Prostate gland (tissue), 2 donors: ENCODE measurements around the gene GLIS1. TPM values are rescaled to one million over a fixed set of nuclear protein-coding genes. Genes with fewer than 3 reads are reported as not detected.

Source experiments
- DNase-seq: peaks from one replicate; pipeline ENCODE4 v3.0.0-alpha.2; 2019; ENCODE audit warnings: low spot score
- H3K27ac ChIP-seq, 2 donors: fragments of 200-600 bp; sonication (generic); 2 replicates each; pipeline ENCODE4 v1.5.1; 2017 to 2019
- H3K27me3 ChIP-seq: fragments of 200-600 bp; sonication (generic); replicated peaks from 2 replicates; pipeline ENCODE4 v1.5.1; 2019; ENCODE audit not compliant: insufficient read depth
- H3K36me3 ChIP-seq, 2 donors: fragments of 200-600 bp; sonication (generic); 1 replicate in 1 of 2; 2 replicates in 1 of 2; pipeline versions ENCODE4 v1.5.1 to v1.8.1; 2017 to 2019
- H3K4me1 ChIP-seq: fragments of 200-600 bp; sonication (generic); replicated peaks from 2 replicates; pipeline ENCODE4 v1.5.1; 2019
- H3K4me3 ChIP-seq, 2 donors: fragments of 200-600 bp; sonication (generic); 2 replicates each; pipeline ENCODE4 v1.5.1; 2017 to 2019
- H3K9me3 ChIP-seq: fragments of 200-600 bp; sonication (generic); 2 replicates; pipeline ENCODE4 v1.5.1; 2017
- POLR2A ChIP-seq: fragments of 450-650 bp; IDR thresholded peaks from one replicate; pipeline ENCODE4 v1.6.1; 2016; ENCODE audit warnings: antibody characterized with exemption, mild to moderate bottlenecking
- POLR2AphosphoS5 ChIP-seq: sonication (generic); formaldehyde crosslinking; IDR thresholded peaks from one replicate; pipeline ENCODE4 v1.6.1; 2017; ENCODE audit warnings: antibody characterized with exemption
- WGBS: methylation state at CpG from one replicate; pipeline ENCODE4 v1.1.5; 2018; 5-methylcytosine and 5-hydroxymethylcytosine counted together
- intact Hi-C: fragments of 100-400 bp; cut with DNase I; formaldehyde crosslinking; loops from one replicate; pipeline ENCODE4 v1.14.2; 2022
- total RNA-seq, 2 donors: library from RNA; depleted of rRNA; stranded (reverse); fragments of >200 nt; gene quantifications; one replicate each; pipeline ENCODE4 v1.1.0, GENCODE V29; 2016
- TF ChIP-seq, protein P1 (sequence below), 4 experiments: fragments of 200-600 bp in 2 of 4; fragments of 450-650 bp in 2 of 4; sonication (generic) in 2 of 4; IDR thresholded peaks; 1 replicate in 3 of 4; 2 replicates in 1 of 4; pipeline ENCODE4 v1.5.1; 2016 to 2019; ENCODE audit warnings: antibody characterized with exemption in 4 of 4, mild to moderate bottlenecking in 2 of 4, moderate library complexity in 2 of 4

GLIS1 gene
- total RNA-seq, 2 donors from 2014 or later = 1.1 to 8.1 TPM

DNA sequence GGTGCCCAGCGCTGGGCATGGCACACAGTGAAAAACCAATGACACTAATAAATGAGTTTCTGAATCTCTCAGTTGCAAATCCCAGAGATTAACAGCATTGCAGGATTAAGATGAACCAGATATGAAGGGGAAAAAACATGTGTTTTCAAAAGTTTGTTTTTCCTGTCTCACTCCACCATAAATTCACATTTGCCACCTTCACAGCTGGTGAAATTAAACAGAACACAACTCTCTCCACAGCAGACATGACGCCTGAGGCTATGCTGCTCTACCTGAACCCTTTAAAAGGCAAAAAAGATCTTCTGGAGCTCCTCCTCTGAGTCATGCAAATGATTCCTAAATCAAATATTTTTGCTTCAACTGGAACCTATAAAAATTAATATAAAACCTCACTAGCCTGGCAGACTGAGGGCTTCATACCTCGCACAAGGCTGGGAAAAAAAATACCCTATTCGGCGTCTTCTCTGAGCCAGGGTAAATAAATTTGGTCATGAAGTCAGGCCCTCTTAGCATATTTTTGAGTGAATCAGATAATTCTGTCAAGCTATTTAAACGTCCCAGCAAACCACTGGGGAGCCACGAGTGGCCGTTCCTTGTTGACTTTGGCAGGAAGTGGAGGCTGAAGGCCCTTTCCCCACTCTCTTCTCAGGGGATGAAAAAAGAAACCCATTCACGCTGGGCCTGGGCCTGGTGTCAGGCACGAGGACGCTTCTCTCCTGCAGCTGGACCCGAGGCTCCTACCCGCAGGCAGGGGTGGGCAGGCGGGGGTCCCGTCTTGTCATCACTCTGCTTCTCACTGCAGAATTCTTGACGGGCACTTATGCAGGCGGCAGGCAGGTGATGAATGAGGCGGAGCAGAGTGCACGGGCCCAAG, 226.8 kb downstream of the GLIS1 start:
- 28% methylated on average over 18 of the region's 19 CpGs for WGBS
- H3K27me3 ChIP-seq = no peaks in the 10 kb centered on the region
- H3K4me1 ChIP-seq = peaks cover 19% of the 10 kb centered on the region
- peak; percentile 78 for TF ChIP-seq POLR2AphosphoS5
- TF ChIP-seq POLR2A = no peak
- H3K27ac ChIP-seq = peak overlapping the region; percentile 74 to 76
- peak; percentile 80 for DNase-seq
- intact Hi-C loops = no loop called here
- H3K4me3 ChIP-seq = no peak overlapping the region
- H3K36me3 ChIP-seq = no peaks in the 10 kb centered on the region
- H3K9me3 ChIP-seq = no peaks in the 10 kb centered on the region

DNA sequence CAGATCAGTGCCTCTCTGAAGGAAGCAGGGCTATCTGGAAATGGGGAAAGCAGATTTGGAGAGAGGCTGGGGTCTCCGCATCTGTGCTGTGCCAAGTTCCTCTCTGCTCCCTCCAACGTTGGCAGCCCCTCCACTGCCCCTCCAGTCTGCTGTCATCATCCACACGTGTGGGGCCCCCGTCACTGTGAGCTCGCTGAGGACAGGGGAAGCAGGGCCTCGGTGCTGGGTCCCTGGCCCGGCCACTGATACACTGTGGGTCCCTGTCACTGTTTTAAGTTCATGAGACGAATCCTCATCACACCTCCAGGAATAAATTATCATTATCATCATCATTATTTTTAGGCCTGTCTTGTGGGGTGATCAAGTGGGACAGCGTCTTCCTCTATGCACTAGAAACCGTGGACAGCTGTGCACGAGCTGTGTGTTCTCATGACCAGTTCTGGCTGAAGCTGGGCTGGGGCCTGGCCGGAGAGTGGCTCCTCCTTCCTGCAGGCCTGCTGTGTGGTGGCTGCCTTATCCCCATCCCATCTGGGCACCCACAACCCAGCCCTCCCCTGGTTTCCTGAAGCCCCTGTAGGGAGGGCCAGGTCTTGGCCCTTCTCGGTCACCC, 227.5 kb downstream of the GLIS1 start:
- TF ChIP-seq POLR2AphosphoS5 = no peak
- no peak for TF ChIP-seq POLR2A
- TF ChIP-seq, protein P1, sequence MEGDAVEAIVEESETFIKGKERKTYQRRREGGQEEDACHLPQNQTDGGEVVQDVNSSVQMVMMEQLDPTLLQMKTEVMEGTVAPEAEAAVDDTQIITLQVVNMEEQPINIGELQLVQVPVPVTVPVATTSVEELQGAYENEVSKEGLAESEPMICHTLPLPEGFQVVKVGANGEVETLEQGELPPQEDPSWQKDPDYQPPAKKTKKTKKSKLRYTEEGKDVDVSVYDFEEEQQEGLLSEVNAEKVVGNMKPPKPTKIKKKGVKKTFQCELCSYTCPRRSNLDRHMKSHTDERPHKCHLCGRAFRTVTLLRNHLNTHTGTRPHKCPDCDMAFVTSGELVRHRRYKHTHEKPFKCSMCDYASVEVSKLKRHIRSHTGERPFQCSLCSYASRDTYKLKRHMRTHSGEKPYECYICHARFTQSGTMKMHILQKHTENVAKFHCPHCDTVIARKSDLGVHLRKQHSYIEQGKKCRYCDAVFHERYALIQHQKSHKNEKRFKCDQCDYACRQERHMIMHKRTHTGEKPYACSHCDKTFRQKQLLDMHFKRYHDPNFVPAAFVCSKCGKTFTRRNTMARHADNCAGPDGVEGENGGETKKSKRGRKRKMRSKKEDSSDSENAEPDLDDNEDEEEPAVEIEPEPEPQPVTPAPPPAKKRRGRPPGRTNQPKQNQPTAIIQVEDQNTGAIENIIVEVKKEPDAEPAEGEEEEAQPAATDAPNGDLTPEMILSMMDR (IDR thresholded peaks at IDR 0.05) = no peak
- intact Hi-C loops = no loop called here
- H3K4me3 ChIP-seq = no peak overlapping the region
- H3K9me3 ChIP-seq = no peaks in the 10 kb centered on the region
- WGBS = 70% methylated on average over 13 of the region's 13 CpGs
- no peak for DNase-seq
- peaks cover 19% of the 10 kb centered on the region for H3K4me1 ChIP-seq
- H3K27ac ChIP-seq = peak overlapping the region; percentile 74 to 76
- no peaks in the 10 kb centered on the region for H3K36me3 ChIP-seq
- H3K27me3 ChIP-seq = no peaks in the 10 kb centered on the region

DNA sequence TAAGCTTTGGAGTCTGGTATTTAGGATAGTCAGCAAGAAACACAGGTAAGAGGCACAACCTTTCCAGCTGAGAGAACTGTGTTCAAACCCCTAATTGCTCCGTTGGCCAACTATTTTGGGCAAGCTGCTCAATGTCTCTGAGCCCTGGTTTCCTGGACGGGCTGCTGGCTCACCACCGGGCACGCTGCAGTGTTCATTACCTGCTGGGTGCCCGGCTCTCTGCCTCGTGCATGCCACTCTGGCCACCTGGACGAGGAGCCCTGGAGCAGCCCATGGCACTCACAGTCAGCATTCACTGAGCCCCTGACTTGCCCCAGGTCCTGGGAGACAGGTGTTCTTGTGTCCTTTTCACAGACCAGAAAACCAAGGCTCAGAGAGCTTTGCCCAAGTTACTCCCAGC, 228.7 kb downstream of the GLIS1 start:
- Histone ChIP-seq H3K9me3 (no peaks in the 10 kb centered on the region), H3K27me3 (no peaks in the 10 kb centered on the region), H3K4me1 (peaks cover 19% of the 10 kb centered on the region), H3K4me3 (no peak overlapping the region), H3K36me3 (no peaks in the 10 kb centered on the region), H3K27ac (peak overlapping the region in 1 of 2 donors; percentile 74)
- WGBS = 96% methylated on average over 7 of the region's 7 CpGs
- intact Hi-C loops = no loop called here
- no peak for TF ChIP-seq POLR2AphosphoS5
- no peak for DNase-seq

DNA sequence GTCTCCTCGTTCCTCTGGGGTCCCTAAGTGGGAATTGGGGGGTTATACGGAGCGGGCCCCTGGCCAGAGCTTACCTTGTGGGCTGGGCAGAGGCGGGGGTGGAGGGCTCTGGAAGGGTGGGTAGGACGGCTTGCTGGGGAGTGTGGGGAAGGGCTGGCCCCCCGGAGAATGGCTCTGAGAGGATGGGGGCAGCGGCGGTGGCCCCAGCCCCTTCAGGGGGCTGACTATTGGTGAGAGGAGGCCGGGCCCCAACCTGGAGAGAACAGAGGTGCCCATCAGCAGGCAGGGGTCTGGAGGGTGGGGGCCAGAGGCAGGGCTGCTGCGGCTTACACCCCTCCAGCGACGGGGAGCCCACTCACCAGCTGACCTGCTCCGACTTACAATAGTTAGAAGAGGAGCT, 229.2 kb downstream of the GLIS1 start:
- intact Hi-C loops = no loop called here
- no peaks in the 10 kb centered on the region for H3K27me3 ChIP-seq
- no peaks in the 10 kb centered on the region for H3K36me3 ChIP-seq
- peaks cover 19% of the 10 kb centered on the region for H3K4me1 ChIP-seq
- no peaks in the 10 kb centered on the region for H3K9me3 ChIP-seq
- 93% methylated on average over 13 of the region's 13 CpGs for WGBS
- TF ChIP-seq, protein P1 (IDR thresholded peaks at IDR 0.05) = no peak
- TF ChIP-seq POLR2A (no peak), POLR2AphosphoS5 (no peak)
- no peak overlapping the region for H3K4me3 ChIP-seq
- peak overlapping the region; percentile 18 to 21 for H3K27ac ChIP-seq
- DNase-seq = no peak

DNA sequence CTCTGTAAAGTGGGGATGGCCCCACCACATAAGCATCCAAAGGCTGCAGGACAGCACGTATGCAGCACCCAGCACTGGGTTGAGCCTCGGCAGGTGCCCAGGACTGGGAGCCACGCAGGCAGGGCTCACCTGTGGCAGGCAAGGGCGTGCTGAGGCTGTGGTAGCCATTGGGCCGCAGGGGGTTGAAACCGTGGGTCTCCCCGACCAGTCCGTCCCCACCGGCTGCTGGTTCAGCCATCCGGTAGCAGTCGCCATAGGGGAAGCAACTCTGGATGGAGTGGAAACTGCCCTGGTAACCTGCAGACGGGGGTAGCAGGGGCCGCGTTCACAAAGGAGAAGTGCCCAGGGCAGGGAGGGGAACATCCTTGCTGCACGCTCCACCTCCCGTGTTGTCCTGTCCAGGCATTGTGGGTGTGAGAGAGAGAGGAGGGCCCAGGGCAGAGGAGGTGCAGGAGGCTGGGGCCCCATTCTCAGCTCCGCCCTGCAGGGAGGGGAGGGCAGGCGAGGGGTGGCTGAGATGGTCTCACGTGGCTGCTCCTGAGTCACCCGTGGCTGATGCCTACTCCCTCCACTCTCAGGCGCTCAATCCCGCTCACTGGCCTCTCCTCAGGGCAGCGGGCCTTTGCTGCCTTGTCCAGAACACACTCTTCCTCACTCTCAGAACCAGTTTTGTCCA, 229.8 kb downstream of the GLIS1 start:
- Histone ChIP-seq H3K9me3 (no peaks in the 10 kb centered on the region), H3K4me3 (no peak overlapping the region), H3K36me3 (no peaks in the 10 kb centered on the region), H3K27ac (peak overlapping the region; percentile 18 to 21), H3K27me3 (no peaks in the 10 kb centered on the region), H3K4me1 (peaks cover 19% of the 10 kb centered on the region)
- 80% methylated on average over 21 of the region's 23 CpGs for WGBS
- intact Hi-C loops = no loop called here
- DNase-seq = no peak
- TF ChIP-seq POLR2AphosphoS5 (peak; percentile 8), POLR2A (no peak)
- TF ChIP-seq, protein P1 (IDR thresholded peaks at IDR 0.05) = no peak
